Ascending aorta (tissue), 2 donors: ENCODE data around the gene DDR2. TPM values are rescaled to one million over a fixed set of nuclear protein-coding genes. Genes with fewer than 3 reads are reported as not detected.
A peak's percentile ranks its signal among the peaks of the same experiment; 100 is the strongest.

Experiments used
- DNase-seq, 2 donors: peaks; one replicate each; pipeline ENCODE4 v3.0.0-alpha.2; 2019; ENCODE audit warnings: low spot score in 2 of 2
- H3K27ac ChIP-seq, 2 donors: fragments of 200-600 bp; sonication (generic); one replicate each; pipeline ENCODE4 v1.5.1; 2016 to 2017; ENCODE audit warnings: mild to moderate bottlenecking in 1 of 2
- H3K27me3 ChIP-seq: fragments of 200-600 bp; sonication (generic); one replicate; pipeline ENCODE4 v1.5.1; 2017
- H3K36me3 ChIP-seq, 2 donors: fragments of 200-600 bp; sonication (generic); one replicate each; pipeline ENCODE4 v1.5.1; 2016
- H3K4me1 ChIP-seq, 2 donors: fragments of 200-600 bp; sonication (generic); one replicate each; pipeline ENCODE4 v1.5.1; 2016 to 2017; ENCODE audit warnings: mild to moderate bottlenecking in 1 of 2
- H3K4me3 ChIP-seq, 2 donors: fragments of 200-600 bp; sonication (generic); one replicate each; pipeline ENCODE4 v1.5.1; 2016 to 2017; ENCODE audit warnings: mild to moderate bottlenecking in 1 of 2
- H3K9me3 ChIP-seq, 2 donors: fragments of 200-600 bp; sonication (generic); one replicate each; pipeline ENCODE4 v1.5.1; 2016
- intact Hi-C: fragments of 100-400 bp; cut with DNase I; formaldehyde crosslinking; loops from one replicate; pipeline ENCODE4 v1.15.1; 2023
- total RNA-seq: library from RNA; depleted of rRNA; stranded (reverse); fragments of >200 nt; gene quantifications from one replicate; pipeline ENCODE4 v1.1.0, GENCODE V29; 2016
- TF ChIP-seq, protein P1 (sequence below), 3 experiments: fragments of 200-600 bp in 2 of 3; fragments of 450-650 bp in 1 of 3; sonication (generic) in 2 of 3; IDR thresholded peaks; one replicate each; pipeline ENCODE4 v1.5.1; 2016 to 2019; ENCODE audit warnings: antibody characterized with exemption in 3 of 3, mild to moderate bottlenecking in 1 of 3, moderate library complexity in 1 of 3

Gene DDR2
- total RNA-seq, 1 donor from 2014 or later, result 77.9 TPM

DNA sequence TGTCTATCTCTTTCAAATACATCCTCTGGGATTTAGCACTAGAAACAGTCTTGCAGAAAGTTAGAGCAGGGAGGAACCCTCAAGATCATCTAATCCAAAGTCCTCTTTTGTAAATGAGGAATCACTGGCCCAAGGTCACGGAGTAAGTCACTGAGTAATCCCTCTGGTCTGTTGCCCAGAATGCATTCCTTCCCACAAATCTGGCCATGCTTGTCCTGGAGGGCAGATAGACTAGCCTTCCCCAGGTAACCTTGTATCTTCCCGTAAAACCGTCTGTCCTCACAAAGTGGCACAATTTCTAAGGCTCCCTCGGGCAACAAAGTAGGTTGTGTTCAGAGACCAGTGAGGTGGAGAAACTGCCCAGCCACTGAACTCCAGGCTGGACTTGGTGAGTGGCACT lies 46.2 kb downstream of the DDR2 start:
- TF ChIP-seq, protein P1, sequence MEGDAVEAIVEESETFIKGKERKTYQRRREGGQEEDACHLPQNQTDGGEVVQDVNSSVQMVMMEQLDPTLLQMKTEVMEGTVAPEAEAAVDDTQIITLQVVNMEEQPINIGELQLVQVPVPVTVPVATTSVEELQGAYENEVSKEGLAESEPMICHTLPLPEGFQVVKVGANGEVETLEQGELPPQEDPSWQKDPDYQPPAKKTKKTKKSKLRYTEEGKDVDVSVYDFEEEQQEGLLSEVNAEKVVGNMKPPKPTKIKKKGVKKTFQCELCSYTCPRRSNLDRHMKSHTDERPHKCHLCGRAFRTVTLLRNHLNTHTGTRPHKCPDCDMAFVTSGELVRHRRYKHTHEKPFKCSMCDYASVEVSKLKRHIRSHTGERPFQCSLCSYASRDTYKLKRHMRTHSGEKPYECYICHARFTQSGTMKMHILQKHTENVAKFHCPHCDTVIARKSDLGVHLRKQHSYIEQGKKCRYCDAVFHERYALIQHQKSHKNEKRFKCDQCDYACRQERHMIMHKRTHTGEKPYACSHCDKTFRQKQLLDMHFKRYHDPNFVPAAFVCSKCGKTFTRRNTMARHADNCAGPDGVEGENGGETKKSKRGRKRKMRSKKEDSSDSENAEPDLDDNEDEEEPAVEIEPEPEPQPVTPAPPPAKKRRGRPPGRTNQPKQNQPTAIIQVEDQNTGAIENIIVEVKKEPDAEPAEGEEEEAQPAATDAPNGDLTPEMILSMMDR (IDR thresholded peaks at IDR 0.05), result no peak
- Histone ChIP-seq H3K4me3 (no peak overlapping the region), H3K27ac (peak overlapping the region in 1 of 2 donors; percentile 22), H3K27me3 (no peaks in the 10 kb centered on the region), H3K36me3 (no peaks in the 10 kb centered on the region), H3K4me1 (peaks cover 3 to 34% of the 10 kb centered on the region in 2 donors), H3K9me3 (no peaks in the 10 kb centered on the region)
- no peak for DNase-seq
- intact Hi-C loops, result no loop called here

DNA sequence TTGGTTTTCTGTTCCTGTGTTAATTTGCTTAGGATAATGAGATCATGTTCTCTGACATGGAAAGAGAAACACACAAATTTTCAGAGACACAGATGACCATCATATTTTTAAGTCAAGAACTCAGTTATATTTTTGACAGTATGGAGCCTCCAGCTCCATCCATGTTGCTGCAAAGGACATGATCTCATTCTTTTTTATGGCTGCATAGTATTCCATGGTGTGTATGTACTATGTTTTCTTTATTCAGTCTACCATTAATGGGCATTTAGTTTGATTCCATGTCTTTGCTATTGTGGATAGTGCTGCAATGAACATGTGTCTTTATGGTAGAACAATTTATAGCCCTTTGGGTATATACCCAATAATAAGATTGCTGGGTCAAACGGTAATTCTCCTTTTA lies 47.0 kb downstream of the DDR2 start:
- no peak for DNase-seq
- intact Hi-C loops, result no loop called here
- Histone ChIP-seq H3K9me3 (no peaks in the 10 kb centered on the region), H3K4me1 (peaks cover 3 to 31% of the 10 kb centered on the region in 2 donors), H3K36me3 (no peaks in the 10 kb centered on the region), H3K27ac (no peak overlapping the region), H3K27me3 (no peaks in the 10 kb centered on the region), H3K4me3 (no peak overlapping the region)
- TF ChIP-seq, protein P1 (IDR thresholded peaks at IDR 0.05), result no peak

DNA sequence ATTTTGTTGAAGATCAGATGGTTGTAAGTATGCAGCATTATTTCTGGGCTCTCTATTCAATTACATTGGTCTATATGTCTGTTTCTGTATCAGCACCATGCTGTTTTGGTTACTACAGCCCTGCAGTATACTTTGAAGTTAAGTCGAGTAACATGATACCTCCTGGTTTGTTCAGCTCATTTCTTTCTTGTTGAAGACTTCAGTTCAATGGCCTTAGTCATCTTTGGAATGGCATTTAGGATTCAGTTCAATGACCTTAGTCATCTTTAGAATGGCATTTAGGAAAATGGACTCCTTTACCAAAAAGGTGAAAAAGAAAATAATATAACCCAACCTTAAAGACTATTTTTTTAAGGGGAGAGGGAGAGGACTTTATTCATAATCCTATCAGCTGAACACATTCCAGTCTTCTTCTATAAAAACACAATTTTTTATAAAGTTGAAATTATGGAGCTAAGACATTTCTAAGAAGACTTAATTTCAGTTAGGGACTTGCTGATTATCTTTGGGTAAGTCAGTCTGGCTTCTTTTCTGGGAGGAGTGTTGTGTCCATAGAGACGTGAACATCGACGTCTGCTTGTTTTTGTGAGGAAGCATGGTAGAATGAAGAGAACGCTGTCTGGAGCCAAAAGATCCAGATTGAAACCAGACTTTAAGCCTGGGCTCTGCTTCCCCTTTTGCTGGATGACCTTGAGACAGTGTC lies 48.3 kb downstream of the DDR2 start:
- H3K27me3 ChIP-seq, result no peaks in the 10 kb centered on the region
- H3K9me3 ChIP-seq, result no peaks in the 10 kb centered on the region
- peaks cover 3 to 31% of the 10 kb centered on the region in 2 donors for H3K4me1 ChIP-seq
- H3K36me3 ChIP-seq, result no peaks in the 10 kb centered on the region
- DNase-seq, result no peak
- TF ChIP-seq, protein P1 (IDR thresholded peaks at IDR 0.05), result no peak
- no peak overlapping the region for H3K4me3 ChIP-seq
- intact Hi-C loops, result no loop called here
- peak overlapping the region; percentile 53 to 78 for H3K27ac ChIP-seq

DNA sequence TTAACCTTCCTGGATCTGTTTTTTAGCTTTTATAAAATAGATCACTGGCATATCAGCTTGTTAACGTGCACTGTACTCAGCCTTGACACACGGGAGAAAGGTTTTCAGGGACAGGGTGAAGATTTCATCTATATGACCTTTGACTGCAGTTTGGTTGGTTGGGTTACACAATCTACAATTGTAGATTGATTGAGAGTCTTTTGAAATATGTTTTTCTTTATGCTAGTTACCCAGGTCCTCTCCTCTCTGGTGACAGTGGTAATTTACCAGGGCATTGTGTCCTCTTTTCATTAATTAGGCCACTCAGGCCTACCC lies 48.8 kb downstream of the DDR2 start:
- intact Hi-C loops, result no loop called here
- Histone ChIP-seq H3K36me3 (no peaks in the 10 kb centered on the region), H3K27ac (peak overlapping the region; percentile 53 to 78), H3K9me3 (no peaks in the 10 kb centered on the region), H3K27me3 (no peaks in the 10 kb centered on the region), H3K4me1 (peaks cover 3 to 31% of the 10 kb centered on the region in 2 donors), H3K4me3 (no peak overlapping the region)
- no peak for DNase-seq
- TF ChIP-seq, protein P1 (IDR thresholded peaks at IDR 0.05), result no peak

DNA sequence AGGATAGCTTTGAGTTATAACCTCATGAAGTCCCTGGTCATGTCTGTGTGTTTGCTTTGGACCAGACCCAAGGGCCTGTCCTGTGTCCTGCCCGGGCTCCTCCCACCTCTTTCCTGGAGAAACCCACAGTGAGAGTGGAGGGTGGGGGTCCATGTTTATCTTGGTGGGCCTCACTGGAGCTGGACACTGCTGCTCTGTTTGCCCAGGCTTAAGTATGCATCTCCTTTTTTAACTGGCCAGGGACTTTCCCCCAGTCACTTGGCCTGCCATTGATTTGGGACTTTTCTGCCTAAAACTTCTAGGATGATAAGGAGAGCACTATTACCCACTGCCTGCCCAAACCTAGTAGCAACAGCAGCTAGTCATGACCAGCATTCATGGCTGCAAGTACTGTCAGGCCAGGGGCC lies 49.8 kb downstream of the DDR2 start:
- intact Hi-C loops, result no loop called here
- H3K4me1 ChIP-seq, result peaks cover 3 to 25% of the 10 kb centered on the region in 2 donors

More for the DNA sequence above, 49.8 kb downstream of the DDR2 start:
- no peaks in the 10 kb centered on the region for H3K9me3 ChIP-seq
- TF ChIP-seq, protein P1 (IDR thresholded peaks at IDR 0.05), result no peak
- no peaks in the 10 kb centered on the region for H3K27me3 ChIP-seq
- DNase-seq, result no peak
- peak overlapping the region; percentile 53 to 78 for H3K27ac ChIP-seq
- no peaks in the 10 kb centered on the region for H3K36me3 ChIP-seq
- H3K4me3 ChIP-seq, result no peak overlapping the region
